ENCODE results near the gene HTR7.

DNA sequence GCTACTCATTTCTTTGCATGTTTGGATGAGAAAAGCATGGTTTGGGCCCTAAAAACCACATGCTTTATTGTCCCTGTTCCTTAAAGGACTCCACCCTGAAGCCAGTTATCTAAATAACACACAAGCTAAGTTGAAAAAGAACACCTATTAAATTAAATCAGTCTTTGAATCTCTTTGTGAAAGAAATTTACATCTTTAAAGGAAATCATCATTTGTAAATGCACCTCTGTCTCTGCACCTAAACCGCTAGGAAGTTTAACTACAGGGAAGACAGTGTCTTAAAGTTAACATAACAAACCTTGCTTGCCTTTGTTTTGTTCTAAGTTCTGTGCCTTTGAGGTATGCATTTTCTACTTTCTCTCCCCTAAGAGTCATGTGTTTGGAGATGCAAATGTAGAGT lies 52.6 kb downstream of the HTR7 start:
- TF ChIP-seq, protein P1, sequence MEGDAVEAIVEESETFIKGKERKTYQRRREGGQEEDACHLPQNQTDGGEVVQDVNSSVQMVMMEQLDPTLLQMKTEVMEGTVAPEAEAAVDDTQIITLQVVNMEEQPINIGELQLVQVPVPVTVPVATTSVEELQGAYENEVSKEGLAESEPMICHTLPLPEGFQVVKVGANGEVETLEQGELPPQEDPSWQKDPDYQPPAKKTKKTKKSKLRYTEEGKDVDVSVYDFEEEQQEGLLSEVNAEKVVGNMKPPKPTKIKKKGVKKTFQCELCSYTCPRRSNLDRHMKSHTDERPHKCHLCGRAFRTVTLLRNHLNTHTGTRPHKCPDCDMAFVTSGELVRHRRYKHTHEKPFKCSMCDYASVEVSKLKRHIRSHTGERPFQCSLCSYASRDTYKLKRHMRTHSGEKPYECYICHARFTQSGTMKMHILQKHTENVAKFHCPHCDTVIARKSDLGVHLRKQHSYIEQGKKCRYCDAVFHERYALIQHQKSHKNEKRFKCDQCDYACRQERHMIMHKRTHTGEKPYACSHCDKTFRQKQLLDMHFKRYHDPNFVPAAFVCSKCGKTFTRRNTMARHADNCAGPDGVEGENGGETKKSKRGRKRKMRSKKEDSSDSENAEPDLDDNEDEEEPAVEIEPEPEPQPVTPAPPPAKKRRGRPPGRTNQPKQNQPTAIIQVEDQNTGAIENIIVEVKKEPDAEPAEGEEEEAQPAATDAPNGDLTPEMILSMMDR (IDR thresholded peaks at IDR 0.05): no peak
- no peak for TF ChIP-seq POLR2A (IDR thresholded peaks at IDR 0.05)
